ENCODE results near the gene SPPL2B. TPM values are rescaled to one million over a fixed set of nuclear protein-coding genes. Genes with fewer than 3 reads are reported as not detected.

SPPL2B gene
- total RNA-seq, 4 donors from 2014 or later: 14.3 to 58.5 (median 31.5) TPM

GRCh38 chr19:2353159-2353886 lies 24.8 kb downstream of the SPPL2B start:
- intact Hi-C loops (cut with DNase I; ENCODE audit: low total_unique reads): no loop called here
- peak in 1 of 2 donors; percentile 12 for DNase-seq
- Histone ChIP-seq H3K27ac (no peak overlapping the region), H3K4me1 (no peaks in the 10 kb centered on the region), H3K9me3 (no peaks in the 10 kb centered on the region), H3K36me3 (no peaks in the 10 kb centered on the region), H3K27me3 (no peaks in the 10 kb centered on the region), H3K4me3 (no peak overlapping the region)
- TF ChIP-seq CTCF (IDR thresholded peaks at IDR 0.05): no peak
- no peak for TF ChIP-seq POLR2A (IDR thresholded peaks at IDR 0.05)

- intact Hi-C loops (cut with DNase I; ENCODE audit: low total_unique reads): no loop called here
- no peaks in the 10 kb centered on the region for H3K36me3 ChIP-seq
- TF ChIP-seq POLR2A (IDR thresholded peaks at IDR 0.05) (no peak), CTCF (IDR thresholded peaks at IDR 0.05) (no peak)
Observed at GRCh38 chr19:2353887-2354592, 25.6 kb downstream of the SPPL2B start.

GRCh38 chr19:2354670-2355069 lies 26.2 kb downstream of the SPPL2B start:
- Histone ChIP-seq H3K27me3 (no peaks in the 10 kb centered on the region), H3K4me1 (no peaks in the 10 kb centered on the region), H3K36me3 (no peaks in the 10 kb centered on the region), H3K9me3 (no peaks in the 10 kb centered on the region), H3K4me3 (no peak overlapping the region), H3K27ac (no peak overlapping the region)
- no peak for DNase-seq
- intact Hi-C loops (cut with DNase I; ENCODE audit: low total_unique reads): no loop called here
- TF ChIP-seq POLR2A (IDR thresholded peaks at IDR 0.05) (no peak), CTCF (IDR thresholded peaks at IDR 0.05) (no peak)

More at GRCh38 chr19:2353887-2354592, 25.6 kb downstream of the SPPL2B start:
- no peaks in the 10 kb centered on the region for H3K27me3 ChIP-seq
- H3K4me1 ChIP-seq: no peaks in the 10 kb centered on the region
- no peak overlapping the region for H3K4me3 ChIP-seq
- H3K27ac ChIP-seq: no peak overlapping the region
- DNase-seq: no peak
- no peaks in the 10 kb centered on the region for H3K9me3 ChIP-seq

GRCh38 chr19:2355168-2356035 lies 26.9 kb downstream of the SPPL2B start:
- intact Hi-C loops (cut with DNase I; ENCODE audit: low total_unique reads): no loop called here
- Histone ChIP-seq H3K36me3 (no peaks in the 10 kb centered on the region), H3K9me3 (no peaks in the 10 kb centered on the region)

More at GRCh38 chr19:2355168-2356035, 26.9 kb downstream of the SPPL2B start:
- no peaks in the 10 kb centered on the region for H3K4me1 ChIP-seq
- peaks cover 0 to 6% of the 10 kb centered on the region in 2 donors for H3K27me3 ChIP-seq
- no peak overlapping the region for H3K27ac ChIP-seq
- no peak overlapping the region for H3K4me3 ChIP-seq
- TF ChIP-seq POLR2A (IDR thresholded peaks at IDR 0.05) (no peak), CTCF (IDR thresholded peaks at IDR 0.05) (no peak)
- no peak for DNase-seq

All from uterus (tissue), 4 donors.